Measurements from ENCODE around the gene SMIM3. TPM values are rescaled to one million over a fixed set of nuclear protein-coding genes. Genes with fewer than 3 reads are reported as not detected.

The SMIM3 gene
- total RNA-seq, 1 donor from 2014 or later: 17.1 TPM

DNA sequence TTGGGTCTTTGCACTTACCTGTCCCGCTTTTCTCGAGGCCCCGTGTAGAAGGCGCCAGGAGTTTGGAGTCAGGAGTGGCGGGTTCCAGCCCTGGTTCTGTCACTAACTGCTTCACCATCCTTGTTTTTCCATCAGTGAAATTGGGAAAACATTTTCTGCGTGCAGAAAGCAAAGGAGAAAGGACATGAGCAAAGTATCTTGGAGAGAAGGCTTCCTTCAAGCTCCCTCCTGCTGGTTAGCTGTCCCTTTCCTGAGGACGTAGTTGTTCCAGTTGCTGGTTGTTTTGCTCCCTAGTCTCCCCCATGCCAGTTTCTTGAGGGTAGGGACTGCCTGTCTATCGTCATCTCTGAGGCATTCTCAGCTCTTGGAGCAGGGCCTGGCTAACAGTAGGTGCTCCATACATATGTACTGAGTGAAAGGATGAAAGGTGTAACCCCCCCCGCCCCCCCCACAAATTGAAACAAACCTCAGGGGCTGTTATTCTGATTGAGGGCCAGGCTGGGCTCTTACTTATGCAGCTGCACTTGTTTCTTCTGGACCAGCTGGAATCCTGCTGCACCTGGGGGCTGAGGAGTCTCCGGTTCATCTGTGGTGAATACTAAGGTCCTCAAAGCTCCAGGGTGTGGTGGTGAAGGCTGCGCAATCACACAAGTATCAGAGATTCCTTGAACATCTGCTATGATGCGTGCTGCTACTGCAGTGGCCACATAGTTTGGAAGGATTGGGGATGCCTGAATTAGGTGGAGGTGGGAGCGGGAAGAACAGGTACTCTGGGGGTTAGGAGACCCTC lies 1.0 kb downstream of the SMIM3 start:
- intact Hi-C loops (cut with DNase I): no loop called here
- no peak for ATAC-seq
- Histone ChIP-seq H3K36me3 (no peaks in the 10 kb centered on the region), H3K27ac (peak overlapping the region; percentile 92), H3K27me3 (ENCODE audit: low read depth) (no peaks in the 10 kb centered on the region), H3K9me3 (no peaks in the 10 kb centered on the region), H3K4me3 (peak overlapping the region; percentile 92), H3K4me1 (peaks cover 54% of the 10 kb centered on the region)
- DNase-seq: no peak
- no peak for TF ChIP-seq CTCF (IDR thresholded peaks at IDR 0.05)

GRCh38 chr5:150780187-150780692 lies 1.7 kb downstream of the SMIM3 start:
- DNase-seq: no peak
- peak in 1 of 2 donors; percentile 22 for ATAC-seq
- intact Hi-C loops (cut with DNase I): no loop called here
- Histone ChIP-seq H3K4me1 (peaks cover 60% of the 10 kb centered on the region), H3K27ac (peak overlapping the region; percentile 92), H3K36me3 (no peaks in the 10 kb centered on the region), H3K27me3 (ENCODE audit: low read depth) (no peaks in the 10 kb centered on the region), H3K9me3 (no peaks in the 10 kb centered on the region), H3K4me3 (peak overlapping the region; percentile 92)
- TF ChIP-seq CTCF (IDR thresholded peaks at IDR 0.05): no peak

DNA sequence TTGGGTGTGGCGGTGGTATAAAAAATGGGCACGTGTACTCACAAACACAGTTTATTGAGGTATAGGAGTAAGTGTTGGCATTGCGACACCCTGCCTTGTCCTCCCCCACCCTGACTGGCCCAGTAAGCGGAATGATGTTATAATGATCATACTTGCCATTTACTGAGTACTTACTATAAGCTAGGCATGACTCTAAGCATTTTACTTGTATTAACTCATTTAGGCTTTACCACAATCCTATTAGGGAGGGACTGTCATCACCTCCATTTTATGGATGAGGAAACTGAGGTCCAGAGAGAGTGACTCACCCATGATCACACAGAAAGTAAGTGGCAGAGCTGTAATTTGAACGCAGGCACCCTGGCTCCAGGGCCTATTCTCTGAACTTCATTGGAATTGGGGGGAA lies 2.3 kb downstream of the SMIM3 start:
- no peaks in the 10 kb centered on the region for H3K27me3 ChIP-seq (ENCODE audit: low read depth)
- ATAC-seq: no peak
- intact Hi-C loops (cut with DNase I): no loop called here
- H3K27ac ChIP-seq: peak overlapping the region; percentile 92
- H3K36me3 ChIP-seq: no peaks in the 10 kb centered on the region
- no peak for TF ChIP-seq CTCF (IDR thresholded peaks at IDR 0.05)
- H3K9me3 ChIP-seq: no peaks in the 10 kb centered on the region
- peaks cover 60% of the 10 kb centered on the region for H3K4me1 ChIP-seq
- no peak for DNase-seq
- peak overlapping the region; percentile 92 for H3K4me3 ChIP-seq

DNA sequence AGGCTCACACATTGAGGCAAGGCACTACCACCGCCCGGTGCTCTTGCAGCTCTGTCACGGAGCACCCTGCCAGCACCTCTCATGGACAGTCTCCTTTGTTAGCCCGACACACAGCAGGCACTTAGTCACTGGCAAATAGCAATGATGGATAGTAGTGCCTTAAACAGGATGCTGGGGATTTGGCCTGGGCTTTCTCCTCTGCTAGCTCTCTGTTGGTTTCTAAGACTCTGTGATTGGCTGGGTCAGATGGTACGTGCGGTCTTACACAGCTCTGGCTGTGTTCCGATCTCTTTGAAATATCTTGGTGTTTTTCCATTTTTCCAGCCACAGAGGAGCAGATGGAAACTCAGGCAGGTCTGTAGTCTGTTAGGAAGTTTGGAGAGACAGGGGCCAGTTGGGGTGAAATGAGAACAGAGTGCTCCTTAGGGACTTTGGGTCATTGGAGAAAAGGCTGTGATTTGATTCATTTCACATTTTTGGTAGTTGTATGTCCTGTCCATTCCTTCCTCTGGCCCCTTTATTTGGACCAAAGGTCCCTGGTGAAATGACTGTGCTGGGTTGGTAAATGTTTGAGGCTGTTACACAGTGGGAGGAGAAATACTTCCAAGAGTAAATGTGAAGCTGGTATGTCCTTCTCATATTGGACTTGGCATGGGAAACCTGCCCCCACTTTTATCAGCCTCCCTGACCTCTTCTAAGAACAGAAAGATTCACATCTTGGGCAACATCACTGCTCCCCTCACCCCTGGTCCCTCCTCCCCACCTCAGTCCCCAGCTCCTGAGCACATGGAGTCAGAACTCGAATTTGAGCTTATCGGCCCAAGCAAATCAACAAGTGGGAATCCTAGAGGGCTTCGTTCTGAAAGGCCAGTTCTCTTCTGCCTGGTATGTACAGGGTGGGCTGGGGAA lies 3.4 kb downstream of the SMIM3 start:
- TF ChIP-seq CTCF (IDR thresholded peaks at IDR 0.05): no peak
- Histone ChIP-seq H3K4me3 (no peak overlapping the region), H3K9me3 (no peaks in the 10 kb centered on the region), H3K27ac (peak overlapping the region; percentile 92), H3K4me1 (peaks cover 60% of the 10 kb centered on the region), H3K36me3 (no peaks in the 10 kb centered on the region), H3K27me3 (ENCODE audit: low read depth) (no peaks in the 10 kb centered on the region)
- DNase-seq (no peak), ATAC-seq (peak in 1 of 2 donors; percentile 34)
- intact Hi-C loops (cut with DNase I): no loop called here

- Histone ChIP-seq H3K36me3 (no peaks in the 10 kb centered on the region), H3K9me3 (no peaks in the 10 kb centered on the region), H3K4me3 (no peak overlapping the region), H3K4me1 (peaks cover 64% of the 10 kb centered on the region), H3K27me3 (ENCODE audit: low read depth) (no peaks in the 10 kb centered on the region), H3K27ac (peak overlapping the region; percentile 92)
- intact Hi-C loops (cut with DNase I): no loop called here
- no peak for DNase-seq
- ATAC-seq: no peak
- no peak for TF ChIP-seq CTCF (IDR thresholded peaks at IDR 0.05)
Observed at GRCh38 chr5:150782850-150783249, 4.3 kb downstream of the SMIM3 start.

Data from lower lobe of right lung (tissue), 2 donors.